T follicular helper cell (primary cell): ENCODE measurements around the gene NPIPB6.
"Not testable (repeated sequence)": the region's sequence is repeated elsewhere in the genome, so short reads cannot be mapped to it uniquely, and the experiment has no call there.

ENCODE experiments used
- DNase-seq: peaks from one replicate; pipeline ENCODE4 v3.0.0-alpha.2; 2020; ENCODE audit warnings: low read depth
- total RNA-seq, 2 experiments: gene quantifications; one replicate each; lab custom pipeline; 2026; lab: John Stamatoyannopoulos, UW

Gene NPIPB6
- total RNA-seq = 0.09 to 0.12 reads per million in 2 experiments

- not testable (repeated sequence) for DNase-seq
Observed at GRCh38 chr16:28363408-28363807, at the start of gene NPIPB6. Gene NPIPB6 (minus strand): TSS chr16:28363508. CDS start chr16:28362822, 686 bp downstream.

GRCh38 chr16:28403220-28404072 lies 40.1 kb upstream of the NPIPB6 start, which contains the start of gene EIF3CL:
Gene EIF3CL (minus strand): TSS chr16:28403841. CDS start chr16:28403618, 223 bp downstream.
- DNase-seq = not testable (repeated sequence)

- DNase-seq = not testable (repeated sequence)
Observed at GRCh38 chr16:28392054-28392453, 28.7 kb upstream of the NPIPB6 start.

GRCh38 chr16:28382177-28382867 lies 19.0 kb upstream of the NPIPB6 start:
- DNase-seq = not testable (repeated sequence)

GRCh38 chr16:28377822-28378221 lies 14.5 kb upstream of the NPIPB6 start:
- DNase-seq = not testable (repeated sequence)

GRCh38 chr16:28377108-28377625 lies 13.9 kb upstream of the NPIPB6 start:
- not testable (repeated sequence) for DNase-seq

- not testable (repeated sequence) for DNase-seq
Observed at GRCh38 chr16:28375115-28375514, 11.8 kb upstream of the NPIPB6 start.

GRCh38 chr16:28374281-28374680 lies 11.0 kb upstream of the NPIPB6 start:
- not testable (repeated sequence) for DNase-seq

GRCh38 chr16:28367926-28368325 lies 4.6 kb upstream of the NPIPB6 start:
- not testable (repeated sequence) for DNase-seq

- not testable (repeated sequence) for DNase-seq
Observed at GRCh38 chr16:28364268-28365173, 1.2 kb upstream of the NPIPB6 start.

GRCh38 chr16:28362600-28362999 lies 708 bp downstream of the NPIPB6 start:
- DNase-seq = not testable (repeated sequence)

- not testable (repeated sequence) for DNase-seq
Observed at GRCh38 chr16:28338230-28338629, 25.1 kb downstream of the NPIPB6 start.

GRCh38 chr16:28336940-28337710 lies 26.2 kb downstream of the NPIPB6 start:
- DNase-seq = not testable (repeated sequence)

GRCh38 chr16:28335678-28336077 lies 27.6 kb downstream of the NPIPB6 start:
- not testable (repeated sequence) for DNase-seq

GRCh38 chr16:28332632-28333031 lies 30.7 kb downstream of the NPIPB6 start:
- DNase-seq = not testable (repeated sequence)

- DNase-seq = not testable (repeated sequence)
Observed at GRCh38 chr16:28330981-28331380, 32.3 kb downstream of the NPIPB6 start.

- not testable (repeated sequence) for DNase-seq
Observed at GRCh38 chr16:28330232-28330631, 33.1 kb downstream of the NPIPB6 start.

GRCh38 chr16:28326881-28327610 lies 36.3 kb downstream of the NPIPB6 start:
- peak; percentile 45 for DNase-seq

GRCh38 chr16:28324887-28325279 lies 38.4 kb downstream of the NPIPB6 start:
- no peak for DNase-seq
